Islet precursor cell (in vitro differentiated cells): ENCODE results near the gene ZFP91.
"Not testable (repeated sequence)": the region's sequence is repeated elsewhere in the genome, so short reads cannot be mapped to it uniquely, and the experiment has no call there.

Experiments used
- DNase-seq: peaks from one replicate; pipeline ENCODE4 v3.0.0-alpha.2; 2018

The ZFP91 gene

DNA sequence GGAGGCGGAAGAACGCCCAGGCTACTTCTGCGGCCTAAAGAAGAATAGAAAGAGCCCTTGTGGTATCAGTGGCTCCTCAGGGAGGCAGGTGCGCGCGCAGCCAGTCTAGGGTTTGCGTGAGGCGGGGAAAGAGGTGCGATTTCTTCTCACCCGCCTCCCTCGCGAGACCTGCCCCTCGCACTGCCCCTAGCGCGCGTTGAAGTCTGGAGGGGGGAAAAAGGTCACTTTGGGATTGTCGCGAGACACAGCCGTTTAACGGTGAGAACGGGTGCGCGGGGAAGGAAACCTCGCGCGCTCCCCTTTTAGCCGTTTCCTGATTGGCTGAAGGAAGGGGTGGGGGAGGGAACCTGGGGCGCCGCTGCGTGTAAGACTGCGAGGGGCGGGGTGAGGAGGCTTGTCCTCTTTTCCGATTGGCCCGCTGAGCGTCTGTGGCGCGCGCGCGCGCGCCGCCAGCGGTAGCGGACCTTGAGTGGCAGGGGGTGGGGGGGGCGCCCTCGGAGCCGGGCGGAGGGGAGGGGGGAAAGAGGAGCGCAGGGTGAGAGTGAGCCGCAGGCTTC, at the start of gene ZFP91:
ZFP91 (plus strand) TSS at position 429 of the 557 bp plus-strand sequence. CDS start 219 bp downstream, outside the sequence.
- DNase-seq = peak; percentile 99

DNA sequence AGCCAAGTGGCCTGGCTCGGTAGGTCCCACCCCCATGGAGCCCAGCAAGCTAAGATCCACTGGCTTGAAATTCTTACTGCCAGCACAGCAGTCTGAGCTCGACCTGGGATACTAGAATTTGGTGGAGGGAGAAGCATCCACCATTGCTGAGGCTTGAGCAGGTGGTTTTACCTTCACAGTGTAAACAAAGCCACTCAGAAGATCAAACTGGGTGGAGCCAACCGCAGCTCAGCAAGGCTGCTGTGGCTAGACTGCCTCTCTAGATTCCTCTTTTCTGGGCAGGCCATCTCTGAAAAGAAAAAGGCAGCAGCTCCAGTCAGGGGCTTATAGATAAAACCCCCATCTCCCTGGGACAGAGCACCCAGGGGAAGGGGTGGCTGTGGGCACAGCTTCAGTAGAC, 48.6 kb upstream of the ZFP91 start:
- DNase-seq = no peak

DNA sequence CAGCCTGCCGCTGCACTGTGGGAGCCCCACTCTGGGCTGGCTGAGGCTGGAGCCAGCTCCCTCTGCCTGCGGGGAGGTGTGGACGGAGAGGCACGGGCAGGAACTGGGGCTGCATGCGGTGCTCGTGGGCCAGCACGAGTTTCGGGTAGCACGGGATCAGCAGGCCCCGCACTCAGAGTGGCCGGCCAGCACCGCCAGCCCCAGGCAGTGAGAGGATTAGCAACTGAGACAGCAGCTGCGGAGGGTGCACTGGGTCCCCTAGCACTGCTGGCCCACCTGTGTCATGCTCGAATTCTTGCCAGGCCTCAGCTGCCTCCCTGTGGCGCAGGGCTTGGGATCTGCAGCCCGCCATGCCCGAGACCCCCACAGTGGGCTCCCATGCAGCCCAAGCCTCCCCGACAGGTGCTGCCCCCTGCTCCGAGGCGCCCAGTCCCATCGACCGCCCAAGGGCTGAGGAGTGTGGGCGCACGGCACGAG, 47.0 kb upstream of the ZFP91 start:
- DNase-seq = no peak

DNA sequence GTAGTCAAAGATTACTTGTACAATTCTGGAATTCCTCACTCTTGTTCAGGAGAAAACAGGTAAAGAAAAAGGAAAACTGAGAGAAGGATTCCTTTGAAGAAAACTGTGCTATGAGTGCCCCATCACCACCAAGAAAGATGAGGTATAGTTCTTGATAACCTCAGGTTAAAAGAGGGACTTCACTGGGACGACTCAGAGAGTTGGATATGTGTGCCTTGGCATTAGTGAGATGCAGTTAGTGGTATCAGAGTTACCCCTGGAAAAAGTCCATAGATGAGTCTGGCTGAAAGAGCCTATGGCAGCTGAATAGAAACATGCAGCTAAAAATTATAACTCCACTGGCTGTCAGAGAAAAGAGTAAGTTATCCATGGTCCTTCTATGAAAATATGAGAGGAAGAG, 32.0 kb upstream of the ZFP91 start:
- no peak for DNase-seq

DNA sequence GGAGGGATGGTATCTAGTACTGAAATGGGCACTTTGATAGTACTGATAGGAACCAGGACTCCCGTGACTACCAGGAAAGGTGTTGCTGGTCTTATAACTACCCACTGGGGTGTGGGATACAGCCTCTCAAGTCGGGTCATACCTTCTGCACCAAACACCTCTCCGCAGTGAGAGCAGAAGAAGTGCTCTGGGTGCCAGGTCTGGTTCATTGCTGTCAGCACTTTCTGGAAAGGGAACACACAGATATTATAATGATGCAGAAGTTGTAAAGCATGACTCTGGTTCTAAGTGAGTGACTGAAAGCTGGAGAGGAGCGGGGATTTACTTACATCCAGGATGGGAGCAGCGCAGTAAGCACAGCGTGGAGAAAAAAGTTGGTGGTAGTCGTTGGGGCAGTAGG, 29.2 kb upstream of the ZFP91 start:
- no peak for DNase-seq

DNA sequence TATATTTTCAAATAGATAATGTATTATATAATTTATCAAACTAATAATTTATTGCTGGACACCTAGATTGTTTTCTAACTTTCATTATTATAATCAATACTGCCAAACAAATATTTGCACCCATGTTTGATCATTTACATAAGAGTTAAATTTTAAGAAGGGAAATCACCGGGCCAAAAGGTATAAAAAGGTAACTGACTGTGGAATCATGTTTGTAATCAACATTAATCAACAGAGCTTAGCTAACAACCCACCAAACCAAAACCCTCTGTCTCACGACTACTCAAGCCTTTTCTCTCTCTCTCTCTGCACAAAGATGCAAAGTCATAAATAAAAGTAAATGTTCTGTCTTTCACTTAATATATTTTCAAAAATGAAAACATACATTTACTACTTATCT, 18.0 kb upstream of the ZFP91 start:
- no peak for DNase-seq

DNA sequence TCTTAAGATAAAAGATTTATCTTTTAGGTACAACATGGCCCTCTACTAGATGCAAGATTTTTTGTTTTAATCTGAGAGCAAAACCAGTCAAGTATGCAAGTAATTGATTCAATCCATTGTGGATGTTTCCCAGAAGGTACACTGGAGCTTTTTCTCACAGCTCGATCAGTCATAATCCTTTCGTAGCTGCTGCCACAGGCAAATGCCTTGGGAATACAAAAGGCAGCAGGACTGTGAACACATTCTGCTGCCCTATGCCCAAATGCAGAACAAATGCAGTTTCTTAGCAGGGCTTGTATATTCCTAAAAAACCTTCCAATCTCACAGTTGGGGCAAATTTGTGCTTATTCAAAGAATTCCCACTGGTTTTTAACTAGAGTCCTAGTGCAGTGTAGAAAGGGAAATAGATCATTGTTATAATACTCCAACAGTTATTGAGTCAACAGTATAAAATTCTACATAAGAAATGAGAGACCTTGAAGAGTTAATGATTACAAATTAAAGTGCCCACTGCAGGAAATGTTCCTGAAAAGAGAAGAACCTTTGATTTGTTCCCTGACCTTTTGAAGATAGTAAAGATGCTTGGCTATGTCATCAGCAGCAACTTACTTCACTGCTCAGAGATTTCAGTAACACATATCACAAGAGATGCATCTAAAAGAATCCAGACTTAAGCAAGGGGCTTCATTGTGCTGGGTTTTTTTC, 17.3 kb upstream of the ZFP91 start:
- DNase-seq = no peak

GRCh38 chr11:58562375-58562800, 16.5 kb upstream of the ZFP91 start:
- DNase-seq = no peak

DNA sequence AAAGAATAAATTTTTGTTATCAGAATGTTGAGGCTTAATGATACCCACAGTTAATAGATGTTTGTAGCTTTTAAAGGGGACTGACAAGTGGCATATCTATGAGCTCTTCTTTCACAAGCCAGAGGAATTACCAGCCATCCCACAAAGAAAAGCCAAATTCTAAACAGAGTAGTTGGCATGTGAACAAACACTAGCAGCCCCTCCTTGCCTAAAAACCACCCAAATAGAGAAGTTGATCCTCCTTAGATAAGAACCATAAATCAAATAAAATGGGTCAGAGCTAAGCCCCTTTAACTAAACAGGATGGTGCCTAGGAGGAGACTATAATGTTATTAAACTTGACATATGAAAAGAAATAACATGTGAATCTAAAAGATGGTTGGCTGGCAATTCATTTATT, 14.6 kb upstream of the ZFP91 start:
- no peak for DNase-seq

DNA sequence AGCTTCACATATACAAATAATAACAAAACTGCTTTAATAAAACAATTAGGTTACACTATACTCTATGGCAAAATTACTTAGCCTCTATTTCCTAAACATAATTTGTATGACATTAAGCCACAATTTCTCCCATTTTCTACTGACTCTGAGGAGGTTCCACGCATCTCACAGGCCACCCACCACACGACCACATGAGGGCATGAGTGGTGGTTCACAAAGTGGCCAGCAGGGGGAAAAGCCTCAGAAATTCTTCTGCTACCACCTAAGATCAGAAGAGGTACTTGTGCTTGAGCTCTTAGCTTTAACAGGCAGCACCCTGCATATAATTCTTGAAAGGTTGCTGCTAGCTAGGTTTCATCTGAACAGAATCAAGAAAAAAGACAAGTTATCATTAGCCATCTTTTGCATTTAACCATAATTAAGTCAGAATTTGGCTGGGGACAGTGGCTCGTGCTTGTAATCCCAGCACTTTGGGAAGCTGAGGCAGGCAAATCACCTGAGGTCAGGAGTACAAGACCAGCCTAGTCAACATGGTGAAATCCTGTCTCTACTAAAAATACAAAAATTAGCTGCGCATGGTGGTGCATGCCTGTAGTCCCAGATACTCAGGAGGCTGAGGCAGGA, 10.9 kb upstream of the ZFP91 start:
- peak; percentile 77 for DNase-seq

GRCh38 chr11:58572906-58573305, 6.0 kb upstream of the ZFP91 start:
- not testable (repeated sequence) for DNase-seq

GRCh38 chr11:58573451-58574104, 5.3 kb upstream of the ZFP91 start:
- DNase-seq = no peak

- DNase-seq = no peak
Measured at GRCh38 chr11:58574881-58575280, 4.0 kb upstream of the ZFP91 start.

DNA sequence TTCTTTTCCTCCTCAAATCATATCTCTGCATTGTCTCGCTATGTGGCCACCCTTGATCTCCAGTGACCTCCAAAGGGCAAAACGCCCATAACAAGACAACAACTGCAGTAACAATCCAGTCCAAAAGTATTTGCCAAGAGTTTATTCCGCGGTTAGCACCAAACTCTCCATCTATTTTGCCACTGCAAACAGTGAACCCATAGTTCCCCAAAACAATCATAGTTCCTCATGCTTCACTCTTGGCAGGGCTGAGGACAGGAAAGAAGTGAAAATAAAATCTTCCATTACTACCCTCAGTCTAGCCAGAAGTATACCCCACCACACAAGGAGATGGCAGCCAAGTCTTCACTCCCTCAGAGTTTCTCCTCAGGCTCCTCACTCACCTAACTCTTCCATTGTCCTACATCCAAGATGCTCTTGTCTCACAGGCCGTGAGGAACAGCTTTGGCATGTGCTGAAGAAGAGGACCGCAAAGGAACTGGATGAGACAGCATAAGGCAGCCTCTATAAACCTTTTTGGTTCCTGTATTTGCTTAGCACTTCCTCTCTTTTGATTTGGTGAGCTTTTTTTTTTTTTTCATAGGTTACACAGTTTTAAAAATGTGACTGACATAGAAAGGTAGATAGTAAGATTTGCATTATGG, 3.4 kb upstream of the ZFP91 start, which contains the start of gene LPXN:
LPXN (minus strand) TSS at position 480 of the 644 bp plus-strand sequence; CDS start at position 396, 84 bp downstream.
- DNase-seq = no peak

DNA sequence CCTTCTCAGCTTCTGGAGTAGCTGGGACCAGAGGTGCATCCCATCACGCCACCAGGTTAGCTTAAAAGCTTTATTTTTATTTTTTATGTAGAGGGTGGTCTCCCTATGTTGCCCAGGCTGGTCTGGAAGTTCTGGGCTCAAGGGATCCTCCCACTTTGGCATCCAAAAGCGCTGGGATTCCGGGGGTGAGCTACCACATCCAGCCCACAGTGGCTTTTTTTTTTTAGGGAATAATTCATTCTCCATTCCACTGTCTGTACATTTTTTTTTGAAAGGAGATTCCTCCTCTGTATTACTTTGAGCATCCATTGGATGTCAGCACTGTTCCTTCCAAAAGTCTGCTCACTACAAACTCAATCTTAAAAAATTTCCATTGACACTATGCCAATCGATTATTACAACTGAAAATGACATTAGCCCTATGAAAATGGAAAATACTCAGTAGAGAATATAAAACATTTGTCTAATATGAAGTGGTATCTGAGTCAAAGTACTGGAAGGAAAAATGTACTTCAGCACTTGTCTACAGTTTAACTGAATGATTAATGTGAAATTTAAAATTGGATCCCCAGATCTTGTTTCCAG, 1.9 kb upstream of the ZFP91 start:
- no peak for DNase-seq

GRCh38 chr11:58577555-58578135, 1.2 kb upstream of the ZFP91 start:
- DNase-seq = no peak

- DNase-seq = peak; percentile 96
Measured at GRCh38 chr11:58578136-58578634, 678 bp upstream of the ZFP91 start.

DNA sequence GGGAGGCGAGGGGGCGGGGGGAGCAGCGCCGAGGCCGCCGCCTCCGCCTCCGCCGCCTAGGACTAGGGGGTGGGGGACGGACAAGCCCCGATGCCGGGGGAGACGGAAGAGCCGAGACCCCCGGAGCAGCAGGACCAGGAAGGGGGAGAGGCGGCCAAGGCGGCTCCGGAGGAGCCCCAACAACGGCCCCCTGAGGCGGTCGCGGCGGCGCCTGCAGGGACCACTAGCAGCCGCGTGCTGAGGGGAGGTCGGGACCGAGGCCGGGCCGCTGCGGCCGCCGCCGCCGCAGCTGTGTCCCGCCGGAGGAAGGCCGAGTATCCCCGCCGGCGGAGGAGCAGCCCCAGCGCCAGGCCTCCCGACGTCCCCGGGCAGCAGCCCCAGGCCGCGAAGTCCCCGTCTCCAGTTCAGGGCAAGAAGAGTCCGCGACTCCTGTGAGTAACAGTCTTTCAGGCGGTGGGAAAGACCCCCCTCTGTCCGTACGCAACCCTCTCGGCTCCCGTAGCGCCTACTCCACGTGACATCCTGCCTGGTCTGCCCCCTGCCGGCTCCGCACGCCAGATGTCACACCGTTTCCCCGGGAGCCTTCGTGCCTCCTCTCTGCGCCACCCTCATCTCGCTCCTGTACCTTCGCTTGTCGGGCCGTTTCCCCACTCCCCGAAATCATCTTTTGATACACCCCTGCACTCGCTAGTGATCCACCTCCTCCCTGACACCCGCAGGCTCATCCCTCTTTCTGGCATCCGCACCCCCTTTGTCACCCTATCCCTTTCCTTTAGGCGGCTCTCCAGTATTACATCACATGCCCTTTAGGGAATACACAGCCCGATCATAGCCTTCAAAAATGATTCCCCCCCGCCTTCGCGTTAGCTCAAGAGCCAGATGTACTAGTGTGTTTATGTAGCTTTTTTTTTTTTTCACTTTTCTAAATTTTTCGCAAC, 598 bp downstream of the ZFP91 start:
- DNase-seq = peak; percentile 94

DNA sequence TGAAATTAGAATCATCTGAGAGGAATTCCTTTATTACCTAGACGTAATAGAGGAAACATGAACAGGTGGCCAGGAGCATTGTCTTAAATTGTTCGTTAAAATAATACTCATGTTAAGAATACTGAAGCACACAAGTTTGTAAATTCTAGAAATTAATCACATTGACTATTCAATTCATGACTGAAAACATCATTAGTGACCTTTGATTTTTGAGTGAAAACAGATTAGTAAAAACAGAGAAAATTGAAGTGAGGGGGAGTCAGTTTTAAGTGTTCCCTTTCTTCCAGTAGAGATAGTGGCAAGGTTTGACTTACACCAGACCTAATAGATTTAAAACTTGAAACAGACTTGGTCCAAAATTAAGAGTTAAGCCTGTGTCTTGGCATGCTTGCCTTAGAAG, 1.4 kb downstream of the ZFP91 start:
- no peak for DNase-seq

- no peak for DNase-seq
Measured at GRCh38 chr11:58582437-58582836, 3.6 kb downstream of the ZFP91 start.

DNA sequence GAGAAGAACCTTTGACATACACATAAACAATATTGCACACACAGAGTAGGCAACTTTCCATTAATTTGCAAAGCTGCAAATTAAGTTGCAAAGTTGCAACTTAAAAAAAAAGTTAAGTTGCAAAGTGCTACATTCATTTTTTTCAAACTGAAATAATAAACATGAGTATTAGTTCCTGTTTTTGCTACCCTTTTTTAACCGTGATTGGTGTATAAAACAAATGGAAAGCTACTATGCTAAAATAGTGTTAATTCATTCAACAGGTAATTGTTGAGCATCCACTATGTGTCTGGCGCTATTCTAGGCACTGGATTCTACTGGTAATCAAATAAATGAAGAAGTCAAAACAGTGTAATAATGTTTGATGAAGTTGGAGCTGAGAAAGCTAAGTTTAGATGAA, 8.1 kb downstream of the ZFP91 start:
- DNase-seq = no peak
